ENCODE results near the gene GRAMD2B. TPM values are rescaled to one million over a fixed set of nuclear protein-coding genes. Genes with fewer than 3 reads are reported as not detected.

The GRAMD2B gene
- total and polyA plus RNA-seq, 7 donors: 26.1 to 53.8 (median 44.4) TPM

DNA sequence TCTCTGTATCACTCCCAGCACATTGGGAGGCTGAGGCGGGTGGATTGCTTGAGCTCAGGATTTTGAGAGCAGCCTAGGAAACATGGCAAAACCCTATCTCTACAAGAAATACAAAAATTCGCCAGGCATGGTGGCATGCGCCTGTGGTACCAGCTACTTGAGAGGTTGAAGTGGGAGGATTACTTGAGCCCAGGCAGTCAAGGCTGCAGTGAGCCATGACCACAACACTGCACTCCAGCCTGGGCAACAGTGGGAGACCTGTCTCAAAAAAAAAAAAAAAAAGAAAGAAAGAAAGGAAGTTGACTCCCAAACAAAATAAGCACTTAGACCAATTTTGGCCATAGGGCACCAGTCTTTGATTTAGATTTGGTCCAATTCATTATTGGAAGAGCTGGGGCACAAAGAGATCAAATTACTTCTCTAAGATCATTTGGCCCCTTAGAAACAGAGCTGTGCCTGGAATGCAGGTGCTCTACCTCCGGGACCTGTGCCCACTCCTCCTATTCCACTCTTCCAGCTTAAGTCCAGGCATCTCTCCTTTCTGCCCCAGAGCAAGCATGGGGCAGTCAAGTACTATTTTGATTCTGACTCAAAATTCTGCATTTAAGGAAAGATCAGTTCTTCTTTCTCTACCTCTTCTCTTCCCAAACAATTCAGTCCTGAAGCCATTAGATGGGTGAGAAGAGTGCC, 112.8 kb downstream of the GRAMD2B start:
- no peaks in the 10 kb centered on the region for H3K27me3 ChIP-seq
- H3K4me1 ChIP-seq: peaks cover 0 to 31% (median 22%) of the 10 kb centered on the region in 4 donors
- H3K9me3 ChIP-seq: no peaks in the 10 kb centered on the region
- no peaks in the 10 kb centered on the region for H3K36me3 ChIP-seq
- no peak for DNase-seq
- TF ChIP-seq POLR2A (IDR thresholded peaks at IDR 0.05): no peak
- TF ChIP-seq, protein P1, sequence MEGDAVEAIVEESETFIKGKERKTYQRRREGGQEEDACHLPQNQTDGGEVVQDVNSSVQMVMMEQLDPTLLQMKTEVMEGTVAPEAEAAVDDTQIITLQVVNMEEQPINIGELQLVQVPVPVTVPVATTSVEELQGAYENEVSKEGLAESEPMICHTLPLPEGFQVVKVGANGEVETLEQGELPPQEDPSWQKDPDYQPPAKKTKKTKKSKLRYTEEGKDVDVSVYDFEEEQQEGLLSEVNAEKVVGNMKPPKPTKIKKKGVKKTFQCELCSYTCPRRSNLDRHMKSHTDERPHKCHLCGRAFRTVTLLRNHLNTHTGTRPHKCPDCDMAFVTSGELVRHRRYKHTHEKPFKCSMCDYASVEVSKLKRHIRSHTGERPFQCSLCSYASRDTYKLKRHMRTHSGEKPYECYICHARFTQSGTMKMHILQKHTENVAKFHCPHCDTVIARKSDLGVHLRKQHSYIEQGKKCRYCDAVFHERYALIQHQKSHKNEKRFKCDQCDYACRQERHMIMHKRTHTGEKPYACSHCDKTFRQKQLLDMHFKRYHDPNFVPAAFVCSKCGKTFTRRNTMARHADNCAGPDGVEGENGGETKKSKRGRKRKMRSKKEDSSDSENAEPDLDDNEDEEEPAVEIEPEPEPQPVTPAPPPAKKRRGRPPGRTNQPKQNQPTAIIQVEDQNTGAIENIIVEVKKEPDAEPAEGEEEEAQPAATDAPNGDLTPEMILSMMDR (IDR thresholded peaks at IDR 0.05): no peak
- no peak for TF ChIP-seq EP300 (IDR thresholded peaks at IDR 0.05)
- TF ChIP-seq POLR2AphosphoS5 (IDR thresholded peaks at IDR 0.05): no peak
- H3K27ac ChIP-seq: no peak overlapping the region
- no peak overlapping the region for H3K4me3 ChIP-seq
- WGBS, 2 donors: 90 to 97% methylated on average over 4 of the region's 4 CpGs
- intact Hi-C loops (cut with DNase I): loop anchor here (5.0 kb wide), 4 partner anchors 44 to 114 kb away; partner anchors contain the start of genes ALDH7A1 and GRAMD2B

- no peaks in the 10 kb centered on the region for H3K36me3 ChIP-seq
- H3K9me3 ChIP-seq: no peaks in the 10 kb centered on the region
- H3K27ac ChIP-seq: peak overlapping the region in 2 of 4 donors; percentile 7 to 28
- DNase-seq: no peak
- H3K27me3 ChIP-seq: no peaks in the 10 kb centered on the region
- no peak overlapping the region for H3K4me3 ChIP-seq
- intact Hi-C loops (cut with DNase I): loop anchor here (5.0 kb wide), 4 partner anchors 45 to 115 kb away; partner anchors contain the start of genes ALDH7A1 and GRAMD2B
- H3K4me1 ChIP-seq: peaks cover 0 to 23% (median 13%) of the 10 kb centered on the region in 4 donors
- TF ChIP-seq POLR2A (IDR thresholded peaks at IDR 0.05) (no peak), POLR2AphosphoS5 (IDR thresholded peaks at IDR 0.05) (peak in 1 of 4 donors; percentile 5), EP300 (IDR thresholded peaks at IDR 0.05) (peak in 1 of 4 donors; percentile 15)
- TF ChIP-seq, protein P1 (IDR thresholded peaks at IDR 0.05): peak in 2 of 4 experiments; percentile 10 to 27
- 55 to 58% methylated on average over 3 of the region's 3 CpGs for WGBS, 2 donors
These were observed 113.7 kb downstream of the GRAMD2B start for GRCh38 chr5:126536874-126537273.

DNA sequence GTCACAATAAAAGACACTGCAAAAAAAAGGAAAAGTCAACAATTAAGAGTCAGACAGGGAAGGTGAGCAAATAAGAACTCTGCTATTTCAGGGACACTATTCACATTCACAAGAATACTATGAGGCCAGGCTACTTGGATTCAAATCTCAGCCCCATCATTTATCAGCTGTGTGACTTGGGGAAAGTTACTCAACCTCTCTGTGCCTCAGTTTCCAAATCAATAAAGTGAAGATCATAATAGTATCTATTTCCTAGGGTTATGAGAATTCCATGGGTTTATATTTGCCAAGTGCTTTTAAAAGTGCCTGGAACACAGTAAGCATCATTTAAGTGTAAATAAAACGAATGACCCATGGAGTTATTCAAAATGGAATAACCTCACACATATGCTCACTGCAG, 115.4 kb downstream of the GRAMD2B start:
- intact Hi-C loops (cut with DNase I): loop anchor here (5.0 kb wide), 4 partner anchors 46 to 116 kb away; partner anchors contain the start of genes ALDH7A1 and GRAMD2B
- TF ChIP-seq, protein P1 (IDR thresholded peaks at IDR 0.05): no peak
- TF ChIP-seq POLR2AphosphoS5 (IDR thresholded peaks at IDR 0.05) (no peak), POLR2A (IDR thresholded peaks at IDR 0.05) (no peak), EP300 (IDR thresholded peaks at IDR 0.05) (no peak)

GRCh38 chr5:126540631-126541030, 117.4 kb downstream of the GRAMD2B start:
- 76 to 84% methylated on average over 5 of the region's 5 CpGs for WGBS, 2 donors
- Histone ChIP-seq H3K27me3 (no peaks in the 10 kb centered on the region), H3K36me3 (peaks cover 0 to 5% (median 1%) of the 10 kb centered on the region in 4 donors), H3K4me1 (peaks cover 0 to 15% (median 9%) of the 10 kb centered on the region in 4 donors), H3K4me3 (no peak overlapping the region), H3K27ac (no peak overlapping the region), H3K9me3 (no peaks in the 10 kb centered on the region)
- intact Hi-C loops (cut with DNase I): no loop called here
- DNase-seq: no peak
- no peak for TF ChIP-seq POLR2AphosphoS5 (IDR thresholded peaks at IDR 0.05)

More for the DNA sequence above, 115.4 kb downstream of the GRAMD2B start:
- Histone ChIP-seq H3K4me3 (no peak overlapping the region), H3K27me3 (no peaks in the 10 kb centered on the region), H3K4me1 (peaks cover 0 to 15% (median 9%) of the 10 kb centered on the region in 4 donors), H3K36me3 (no peaks in the 10 kb centered on the region), H3K27ac (peak overlapping the region; percentile 10 to 71 (median 50)), H3K9me3 (no peaks in the 10 kb centered on the region)
- WGBS, 2 donors: 19 to 58% methylated on average over 1 of the region's 1 CpG
- DNase-seq: no peak

DNA sequence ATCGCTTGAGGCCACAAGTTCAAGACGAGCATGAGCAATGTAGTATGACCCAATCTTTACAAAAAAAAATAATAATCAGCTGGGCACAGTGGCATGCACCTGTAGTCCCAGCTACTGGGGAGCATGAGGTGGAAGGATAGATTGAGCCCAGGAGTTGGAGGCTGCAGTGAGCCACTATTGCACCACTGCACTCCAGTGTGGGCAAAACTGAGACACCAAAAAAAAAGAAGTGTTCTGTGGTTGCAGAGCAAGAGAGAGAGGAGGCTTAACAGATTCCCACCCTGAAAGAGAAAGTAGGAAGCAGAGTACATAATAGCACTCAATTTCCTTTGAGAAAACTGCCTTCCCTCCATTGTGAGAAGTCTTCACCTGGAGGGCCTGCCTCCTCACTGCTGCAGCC, 119.2 kb downstream of the GRAMD2B start:
- intact Hi-C loops (cut with DNase I): no loop called here
- H3K9me3 ChIP-seq: no peaks in the 10 kb centered on the region
- peaks cover 0 to 7% (median 5%) of the 10 kb centered on the region in 4 donors for H3K4me1 ChIP-seq
- no peak for DNase-seq
- no peak overlapping the region for H3K4me3 ChIP-seq
- H3K27ac ChIP-seq: no peak overlapping the region
- no peak for TF ChIP-seq POLR2A (IDR thresholded peaks at IDR 0.05)
- no peak for TF ChIP-seq POLR2AphosphoS5 (IDR thresholded peaks at IDR 0.05)
- TF ChIP-seq, protein P1 (IDR thresholded peaks at IDR 0.05): no peak
- TF ChIP-seq EP300 (IDR thresholded peaks at IDR 0.05): no peak
- H3K36me3 ChIP-seq: peaks cover 0 to 19% (median 10%) of the 10 kb centered on the region in 4 donors
- H3K27me3 ChIP-seq: no peaks in the 10 kb centered on the region
- WGBS, 2 donors: 47 to 63% methylated on average over 2 of the region's 2 CpGs
